HG02623 (cell line): ENCODE results near the gene LRRK2.

ENCODE experiments used
- ATAC-seq: cut with Tn5 transposase; IDR thresholded peaks from one replicate; pipeline ENCODE4 v1.9.1; 2021; ENCODE audit warnings: moderate library complexity; ENCODE audit not compliant: unreplicated experiment

Gene LRRK2

DNA sequence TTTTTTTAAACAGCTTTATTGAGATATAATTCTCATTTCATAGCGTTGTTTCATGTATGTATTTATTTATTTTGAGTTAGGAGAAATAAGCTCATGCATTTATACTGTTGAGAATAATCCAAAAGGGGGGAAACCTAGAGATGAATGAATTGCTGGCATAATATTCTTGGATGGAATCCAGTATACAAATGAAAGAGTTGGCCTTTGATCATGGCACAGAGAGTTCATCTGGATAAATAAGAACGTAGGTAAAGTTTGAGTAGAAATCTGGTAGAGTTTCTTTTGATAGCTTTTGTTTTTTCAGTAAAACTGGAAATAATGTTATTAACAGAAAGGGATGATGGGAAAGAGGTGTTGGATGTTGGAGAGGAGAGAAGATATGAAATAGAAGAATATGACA, 166.2 kb downstream of the LRRK2 start:
- no peak for ATAC-seq

DNA sequence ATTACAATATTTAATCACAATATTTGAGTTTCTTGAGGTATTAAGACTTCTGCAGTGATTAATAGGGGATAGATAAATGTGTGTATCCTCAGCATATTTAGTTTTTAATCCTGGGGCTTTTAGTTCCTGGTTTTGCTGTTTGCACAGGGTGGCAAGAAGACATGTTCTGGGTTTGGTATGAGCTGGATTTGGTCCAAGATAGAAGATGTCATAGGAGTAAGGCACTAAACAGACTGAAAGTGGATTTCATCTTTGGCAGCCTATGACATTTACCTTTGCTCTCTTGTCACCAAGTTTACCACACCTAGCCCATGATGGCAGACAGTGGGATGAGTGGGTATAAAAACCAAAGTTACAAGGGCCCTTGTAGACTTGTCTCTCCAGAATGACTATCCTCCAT, 168.2 kb downstream of the LRRK2 start:
- no peak for ATAC-seq

GRCh38 chr12:40399656-40400055, 174.9 kb downstream of the LRRK2 start:
- no peak for ATAC-seq

DNA sequence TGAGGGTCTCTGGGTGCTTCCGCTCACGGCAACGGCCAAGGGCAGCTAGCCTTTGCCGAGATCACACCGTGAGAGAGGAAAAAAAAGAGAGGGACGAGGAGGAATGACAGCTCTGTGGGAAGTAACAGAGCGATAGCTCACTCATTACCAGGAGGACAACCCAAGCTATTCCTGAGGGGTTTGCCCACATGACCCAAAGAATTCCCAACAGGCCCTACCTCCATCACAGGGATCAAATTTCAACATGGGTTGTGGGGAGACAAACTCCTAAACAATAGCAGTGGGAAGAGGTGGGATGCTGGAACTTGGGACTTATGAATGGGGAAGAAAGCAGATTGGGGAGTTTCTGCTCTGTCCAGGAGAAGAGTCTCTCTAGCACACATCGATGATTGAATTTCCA, 180.6 kb downstream of the LRRK2 start:
- no peak for ATAC-seq
